ENCODE data around the gene ACP2.
A peak's percentile ranks its signal among the peaks of the same experiment; 100 is the strongest.

Gene ACP2

GRCh38 chr11:47245611-47246357 lies 2.8 kb downstream of the ACP2 start:
- Histone ChIP-seq H3K27ac (no peak overlapping the region), H3K4me1 (peaks cover 26% of the 10 kb centered on the region), H4K20me1 (no peaks in the 10 kb centered on the region), H3K9me3 (no peaks in the 10 kb centered on the region), H3K4me2 (no peak overlapping the region), H3K4me3 (no peak overlapping the region), H3K27me3 (no peaks in the 10 kb centered on the region), H3K36me3 (peaks cover 67% of the 10 kb centered on the region), H3K9ac (no peak overlapping the region)
- TF ChIP-seq Cebpa-rat (IDR thresholded peaks at IDR 0.05) = no peak

DNA sequence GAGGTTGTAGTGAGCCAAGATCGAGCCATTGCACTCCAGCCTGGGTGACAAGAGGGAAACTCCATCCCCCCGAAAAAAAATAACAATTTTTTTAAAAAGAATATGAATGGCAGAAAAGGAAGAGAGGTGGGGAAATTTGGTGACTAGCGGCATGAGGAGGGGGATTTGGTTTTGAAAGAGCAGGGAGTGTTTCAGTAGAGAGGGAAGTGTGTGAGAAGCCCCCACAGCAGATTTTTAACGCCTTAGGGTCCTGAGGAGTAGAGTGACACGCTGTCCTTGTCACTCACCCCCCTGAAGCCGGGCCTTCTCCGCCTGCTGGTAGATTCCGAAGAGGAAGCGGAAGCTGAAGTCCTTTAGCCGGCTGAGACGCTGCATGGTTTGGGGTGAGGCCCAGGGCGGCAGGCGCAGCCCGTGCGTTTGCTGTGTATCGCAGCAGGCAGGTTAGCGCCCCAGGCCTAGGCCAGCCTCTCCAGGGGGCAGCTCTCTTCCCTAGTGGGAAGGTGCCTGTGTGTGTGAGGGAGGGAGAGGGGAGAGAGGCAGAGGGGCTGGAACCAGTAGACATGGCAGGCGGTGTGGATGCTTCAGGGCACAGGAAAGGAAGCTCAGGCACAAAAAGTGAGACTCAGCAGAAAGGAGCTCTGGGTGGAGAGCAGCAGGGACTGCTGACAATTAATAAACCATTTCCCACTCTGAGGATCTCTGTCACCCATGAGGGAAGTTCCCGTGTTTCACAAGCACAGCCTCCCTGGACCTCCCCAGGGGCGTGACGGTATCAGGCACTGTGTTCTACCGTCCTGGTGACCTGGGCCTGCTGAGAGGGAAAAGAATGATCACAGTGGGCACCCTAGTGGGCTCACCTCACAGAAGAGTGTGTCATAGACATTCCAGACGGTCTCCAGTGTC lies 3.9 kb downstream of the ACP2 start:
- Histone ChIP-seq H3K36me3 (peaks cover 78% of the 10 kb centered on the region), H3K27me3 (no peaks in the 10 kb centered on the region), H3K27ac (no peak overlapping the region), H3K9ac (no peak overlapping the region), H3K4me1 (peaks cover 26% of the 10 kb centered on the region), H3K9me3 (no peaks in the 10 kb centered on the region), H4K20me1 (no peaks in the 10 kb centered on the region), H3K4me2 (no peak overlapping the region), H3K4me3 (no peak overlapping the region)
- no peak for TF ChIP-seq Cebpa-rat (IDR thresholded peaks at IDR 0.05)

DNA sequence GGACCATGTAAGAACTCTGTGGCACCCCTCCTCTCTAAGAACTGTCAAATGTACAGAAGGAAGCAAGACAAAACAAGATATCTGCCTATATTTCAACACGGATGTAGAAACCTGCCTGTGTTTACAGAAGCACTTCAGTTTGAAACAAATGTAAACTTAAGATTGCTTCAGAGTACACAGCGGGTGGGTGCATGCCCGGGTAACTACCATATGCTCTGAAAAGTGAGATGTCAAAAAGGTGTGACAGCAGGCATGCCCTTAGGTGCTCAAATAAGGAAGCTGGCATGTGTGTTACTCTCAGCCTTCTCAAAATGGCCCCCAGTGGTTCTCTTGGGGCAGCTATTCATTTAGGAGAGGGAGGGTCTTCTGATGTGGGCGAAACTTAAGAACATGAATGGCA lies 5.2 kb downstream of the ACP2 start:
- Histone ChIP-seq H3K4me1 (peaks cover 32% of the 10 kb centered on the region), H3K4me2 (no peak overlapping the region), H3K9ac (no peak overlapping the region), H4K20me1 (no peaks in the 10 kb centered on the region), H3K27ac (no peak overlapping the region), H3K27me3 (no peaks in the 10 kb centered on the region), H3K9me3 (no peaks in the 10 kb centered on the region), H3K4me3 (no peak overlapping the region), H3K36me3 (peaks cover 90% of the 10 kb centered on the region)
- no peak for TF ChIP-seq Cebpa-rat (IDR thresholded peaks at IDR 0.05)

DNA sequence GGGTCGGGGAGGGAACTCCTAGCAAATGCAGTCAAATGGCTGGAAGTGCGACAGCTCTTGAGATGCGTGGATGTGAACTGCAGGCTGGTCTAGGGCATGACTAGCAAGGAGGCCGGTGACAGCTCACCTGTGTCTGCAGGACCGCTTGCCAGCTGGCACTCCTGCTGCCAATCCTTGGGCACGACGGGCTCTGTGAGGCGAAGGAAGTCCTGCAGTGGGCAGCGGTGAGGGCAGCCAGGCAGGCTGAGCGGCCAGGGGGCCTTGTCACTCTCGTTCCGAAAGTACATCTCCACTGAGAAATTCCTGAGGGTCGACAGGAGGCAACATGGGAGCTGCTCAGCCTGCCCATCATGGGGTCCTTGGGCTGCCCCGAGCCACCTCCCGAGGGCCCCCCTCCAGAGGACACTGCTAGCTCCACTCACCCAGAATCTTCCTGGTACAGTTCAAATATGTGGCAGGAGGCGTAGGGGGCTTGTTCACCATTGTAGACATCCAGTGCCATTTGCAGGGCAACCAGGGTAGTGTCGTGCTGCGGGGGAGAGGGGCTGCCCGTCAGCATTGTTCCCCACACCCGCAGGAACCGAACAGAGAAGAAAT lies 5.9 kb downstream of the ACP2 start:
- Histone ChIP-seq H3K4me3 (no peak overlapping the region), H3K4me2 (no peak overlapping the region), H3K27ac (no peak overlapping the region), H4K20me1 (no peaks in the 10 kb centered on the region), H3K9ac (no peak overlapping the region), H3K4me1 (peaks cover 27% of the 10 kb centered on the region), H3K36me3 (peaks cover 98% of the 10 kb centered on the region), H3K9me3 (no peaks in the 10 kb centered on the region), H3K27me3 (no peaks in the 10 kb centered on the region)
- TF ChIP-seq Cebpa-rat (IDR thresholded peaks at IDR 0.05) = no peak

GRCh38 chr11:47241841-47242301 lies 6.7 kb downstream of the ACP2 start:
- H3K9me3 ChIP-seq = no peaks in the 10 kb centered on the region
- H3K4me1 ChIP-seq = peaks cover 19% of the 10 kb centered on the region
- H3K4me3 ChIP-seq = no peak overlapping the region
- no peak overlapping the region for H3K9ac ChIP-seq
- peaks cover 100% of the 10 kb centered on the region for H3K36me3 ChIP-seq
- TF ChIP-seq Cebpa-rat (IDR thresholded peaks at IDR 0.05) = no peak
- H3K27ac ChIP-seq = no peak overlapping the region
- H3K27me3 ChIP-seq = no peaks in the 10 kb centered on the region
- no peaks in the 10 kb centered on the region for H4K20me1 ChIP-seq
- H3K4me2 ChIP-seq = no peak overlapping the region

GRCh38 chr11:47239852-47240251 lies 8.8 kb downstream of the ACP2 start:
- Histone ChIP-seq H3K9me3 (no peaks in the 10 kb centered on the region), H3K27ac (peak overlapping the region; percentile 54; the same call in 1 of the 2 replicates), H3K9ac (peak overlapping the region; percentile 62)

GRCh38 chr11:47236482-47236881 lies 12.1 kb downstream of the ACP2 start:
- no peak for TF ChIP-seq Cebpa-rat (IDR thresholded peaks at IDR 0.05)
- H3K27ac ChIP-seq = no peak overlapping the region
- no peaks in the 10 kb centered on the region for H4K20me1 ChIP-seq
- H3K4me3 ChIP-seq = no peak overlapping the region
- peaks cover 17% of the 10 kb centered on the region for H3K4me1 ChIP-seq
- peaks cover 98% of the 10 kb centered on the region for H3K36me3 ChIP-seq
- H3K27me3 ChIP-seq = no peaks in the 10 kb centered on the region
- H3K4me2 ChIP-seq = no peak overlapping the region
- no peaks in the 10 kb centered on the region for H3K9me3 ChIP-seq
- H3K9ac ChIP-seq = no peak overlapping the region

More at GRCh38 chr11:47239852-47240251, 8.8 kb downstream of the ACP2 start:
- no peak for TF ChIP-seq Cebpa-rat (IDR thresholded peaks at IDR 0.05)
- Histone ChIP-seq H3K4me2 (peak overlapping the region; percentile 62), H3K36me3 (peaks cover 100% of the 10 kb centered on the region), H3K4me3 (no peak overlapping the region), H3K4me1 (peaks cover 17% of the 10 kb centered on the region), H4K20me1 (no peaks in the 10 kb centered on the region), H3K27me3 (no peaks in the 10 kb centered on the region)

- H3K27me3 ChIP-seq = no peaks in the 10 kb centered on the region
- 0 out of 2 replicates have a peak overlapping the region, but pooled peaks have one; percentile 15 for H3K9ac ChIP-seq
- no peak overlapping the region for H3K27ac ChIP-seq
- H3K9me3 ChIP-seq = no peaks in the 10 kb centered on the region
- no peak for TF ChIP-seq Cebpa-rat (IDR thresholded peaks at IDR 0.05)
- H3K4me3 ChIP-seq = no peak overlapping the region
- peaks cover 17% of the 10 kb centered on the region for H3K4me1 ChIP-seq
- H3K36me3 ChIP-seq = peaks cover 96% of the 10 kb centered on the region
- H3K4me2 ChIP-seq = no peak overlapping the region
- H4K20me1 ChIP-seq = no peaks in the 10 kb centered on the region
Measured at GRCh38 chr11:47235163-47235562, 13.5 kb downstream of the ACP2 start.

DNA sequence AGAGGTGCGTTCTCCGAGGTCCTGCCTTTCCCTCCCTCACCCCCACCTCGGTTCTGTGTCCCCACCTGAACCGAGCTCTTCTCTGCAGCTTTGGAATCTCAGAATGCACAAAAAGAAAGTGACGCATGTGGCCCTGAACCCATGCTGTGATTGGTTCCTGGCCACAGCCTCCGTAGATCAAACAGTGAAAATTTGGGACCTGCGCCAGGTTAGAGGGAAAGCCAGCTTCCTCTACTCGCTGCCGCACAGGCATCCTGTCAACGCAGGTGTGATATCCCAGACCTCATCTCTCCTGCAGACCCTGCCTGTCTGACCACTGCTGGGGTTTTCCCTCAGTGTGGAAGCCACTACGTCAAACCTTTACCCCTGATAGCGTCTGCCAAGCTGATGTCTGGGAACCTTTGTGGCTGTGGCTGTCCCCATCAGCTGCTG lies 13.9 kb downstream of the ACP2 start:
- H3K9me3 ChIP-seq = no peaks in the 10 kb centered on the region
- H3K27me3 ChIP-seq = no peaks in the 10 kb centered on the region
- no peaks in the 10 kb centered on the region for H4K20me1 ChIP-seq
- no peak overlapping the region for H3K27ac ChIP-seq
- peaks cover 96% of the 10 kb centered on the region for H3K36me3 ChIP-seq
- H3K9ac ChIP-seq = no peak overlapping the region
- TF ChIP-seq Cebpa-rat (IDR thresholded peaks at IDR 0.05) = no peak
- no peak overlapping the region for H3K4me2 ChIP-seq
- peaks cover 12% of the 10 kb centered on the region for H3K4me1 ChIP-seq
- no peak overlapping the region for H3K4me3 ChIP-seq
